H1 (cell line): ENCODE measurements around the gene HLA-DPB1. TPM values are rescaled to one million over a fixed set of nuclear protein-coding genes. Genes with fewer than 3 reads are reported as not detected.

ENCODE experiments used
- CTCF ChIA-PET: fragments of 300-600 bp; sonication (Branson Sonifier 250); formaldehyde crosslinking; loops from one replicate; lab custom pipeline; 2021; ENCODE audit not compliant: partially characterized antibody; lab: Charles Lee
- POLR2A ChIA-PET: fragments of 300-600 bp; sonication (Branson Sonifier 250); formaldehyde crosslinking; loops from one replicate; lab custom pipeline; 2021; ENCODE audit warnings: inconsistent platforms; ENCODE audit not compliant: partially characterized antibody; lab: Charles Lee
- DNase-seq, 2 experiments: peaks; one replicate each; pipeline versions ENCODE4 v3.0.0 to v3.0.0-alpha.2; 2010 to 2022; ENCODE audit warnings: low spot score in 2 of 2, low read depth in 1 of 2, mixed read lengths in 1 of 2
- FAIRE-seq: peaks from 2 replicates; lab custom pipeline; 2011; peaks lifted over from hg19 to GRCh38; lab: Jason Lieb, UNC
- H2AFZ ChIP-seq: 2 replicates; pipeline ENCODE4 v1.8.1; 2012; ENCODE audit warnings: low read length, inconsistent platforms
- H2AK5ac ChIP-seq: 2 replicates; pipeline ENCODE4 v1.6.1; 2013; ENCODE audit warnings: low read depth, low read length
- H2BK120ac ChIP-seq: replicated peaks from 2 replicates; pipeline ENCODE3; 2013; ENCODE audit warnings: low read depth, low read length, inconsistent platforms
- H2BK12ac ChIP-seq: 2 replicates; pipeline ENCODE4 v1.6.1; 2013; ENCODE audit warnings: low read depth, low read length
- H2BK15ac ChIP-seq: 2 replicates; pipeline ENCODE4 v1.6.1; 2013; ENCODE audit warnings: low read length
- H2BK20ac ChIP-seq: 2 replicates; pipeline ENCODE4 v1.6.1; 2013; ENCODE audit warnings: low read length
- H2BK5ac ChIP-seq: 2 replicates; pipeline ENCODE4 v1.6.1; 2013; ENCODE audit warnings: low read depth, low read length
- H3K14ac ChIP-seq: 2 replicates; pipeline ENCODE4 v1.6.1; 2013; ENCODE audit warnings: inconsistent platforms; ENCODE audit not compliant: insufficient read length
- H3K18ac ChIP-seq: 2 replicates; pipeline ENCODE4 v1.6.1; 2013; ENCODE audit warnings: low read length; ENCODE audit errors: extremely low read depth
- H3K23ac ChIP-seq: 2 replicates; pipeline ENCODE4 v1.6.1; 2013; ENCODE audit warnings: inconsistent platforms; ENCODE audit not compliant: insufficient read length
- H3K23me2 ChIP-seq: 2 replicates; pipeline ENCODE4 v1.6.1; 2013; ENCODE audit warnings: low read depth, low read length
- H3K27ac ChIP-seq: 2 replicates; pipeline ENCODE4 v1.6.1; 2011; ENCODE audit warnings: low read depth, low read length, inconsistent platforms
- H3K27me3 ChIP-seq, 4 experiments: replicated peaks in 1 of 4; 1 replicate in 1 of 4; 2 replicates in 3 of 4; pipeline versions ENCODE4 v1.6.1 to v1.8.1; 2011 to 2013; ENCODE audit warnings: low read length in 3 of 4, mild to moderate bottlenecking in 3 of 4, inconsistent platforms in 2 of 4, mixed read lengths in 2 of 4, moderate library complexity in 1 of 4; ENCODE audit not compliant: control insufficient read depth in 3 of 4, insufficient read depth in 3 of 4; ENCODE audit errors: extremely low read depth in 1 of 4
- H3K36me3 ChIP-seq, 4 experiments: 2 replicates each; pipeline versions ENCODE4 v1.6.1 to v1.8.1; 2011 to 2013; ENCODE audit warnings: mild to moderate bottlenecking in 4 of 4, low read length in 3 of 4, moderate library complexity in 2 of 4, control low read depth in 1 of 4, inconsistent platforms in 1 of 4; ENCODE audit not compliant: insufficient read depth in 4 of 4, control insufficient read depth in 2 of 4
- H3K4ac ChIP-seq: replicated peaks from 2 replicates; pipeline ENCODE3; 2013; ENCODE audit warnings: low read length, low read depth, mixed read lengths, inconsistent platforms; ENCODE audit not compliant: insufficient read length
- H3K4me1 ChIP-seq, 4 experiments: replicated peaks in 1 of 4; 1 replicate in 1 of 4; 2 replicates in 3 of 4; pipeline versions ENCODE4 v1.6.1 to v1.8.1; 2011 to 2013; ENCODE audit warnings: low read length in 3 of 4, inconsistent platforms in 2 of 4, mixed read lengths in 1 of 4; ENCODE audit not compliant: insufficient read depth in 4 of 4, control insufficient read depth in 3 of 4
- H3K4me2 ChIP-seq, 2 experiments: 2 replicates each; pipeline versions ENCODE4 v1.6.1 to v1.8.1; 2011 to 2013; ENCODE audit warnings: low read depth in 2 of 2, low read length in 2 of 2, control low read depth in 1 of 2, inconsistent platforms in 1 of 2, mild to moderate bottlenecking in 1 of 2; ENCODE audit not compliant: insufficient read depth in 1 of 2
- H3K4me3 ChIP-seq, 4 experiments: fragments of 200-600, 300-600 bp in 1 of 4; sonication (generic), shearing (Covaris generic), sonication (Bioruptor Twin) in 1 of 4; 2 replicates each; pipeline versions ENCODE4 v1.5.1 to v1.8.1; 2011 to 2016; ENCODE audit warnings: low read length in 4 of 4, low read depth in 3 of 4, control low read depth in 2 of 4, inconsistent platforms in 2 of 4, mild to moderate bottlenecking in 2 of 4, mixed read lengths in 1 of 4, moderate library complexity in 1 of 4; ENCODE audit not compliant: insufficient read depth in 2 of 4; ENCODE audit errors: extremely low read depth in 1 of 4
- H3K56ac ChIP-seq: replicated peaks from 2 replicates; pipeline ENCODE3; 2013; ENCODE audit warnings: low read depth, mild to moderate bottlenecking, mixed read lengths, low read length, inconsistent platforms; ENCODE audit not compliant: insufficient read length
- H3K79me1 ChIP-seq: 2 replicates; pipeline ENCODE4 v1.6.1; 2013; ENCODE audit warnings: low read depth, low read length, control low read depth
- H3K79me2 ChIP-seq, 2 experiments: 2 replicates each; pipeline versions ENCODE4 v1.6.1 to v1.8.1; 2012 to 2013; ENCODE audit warnings: low read length in 2 of 2, mild to moderate bottlenecking in 2 of 2, inconsistent platforms in 1 of 2; ENCODE audit not compliant: insufficient read depth in 2 of 2, control insufficient read depth in 1 of 2
- H3K9ac ChIP-seq, 4 experiments: replicated peaks in 1 of 4; 1 replicate in 1 of 4; 2 replicates in 3 of 4; pipeline versions ENCODE4 v1.6.1 to v1.8.1; 2011 to 2013; ENCODE audit warnings: low read depth in 3 of 4, low read length in 3 of 4, control low read depth in 2 of 4, mild to moderate bottlenecking in 2 of 4, moderate library complexity in 2 of 4, inconsistent platforms in 1 of 4; ENCODE audit errors: extremely low read depth in 1 of 4
- H3K9me3 ChIP-seq, 2 experiments: 2 replicates each; pipeline versions ENCODE4 v1.6.1 to v1.8.1; 2012 to 2013; ENCODE audit warnings: mild to moderate bottlenecking in 2 of 2, moderate library complexity in 2 of 2, control low read depth in 1 of 2, inconsistent platforms in 1 of 2, low read depth in 1 of 2, low read length in 1 of 2, mixed read lengths in 1 of 2; ENCODE audit not compliant: insufficient read depth in 2 of 2
- H4K20me1 ChIP-seq, 2 experiments: replicated peaks in 1 of 2; 2 replicates each; pipeline versions ENCODE3 to v1.8.1; 2011 to 2013; ENCODE audit warnings: inconsistent platforms in 2 of 2, low read length in 2 of 2, mild to moderate bottlenecking in 1 of 2; ENCODE audit not compliant: insufficient read depth in 2 of 2, control insufficient read depth in 1 of 2
- H4K5ac ChIP-seq: 2 replicates; pipeline ENCODE4 v1.6.1; 2013; ENCODE audit warnings: low read length, low read depth, mixed read lengths, inconsistent platforms; ENCODE audit not compliant: insufficient read length
- H4K8ac ChIP-seq: 2 replicates; pipeline ENCODE4 v1.8.0; 2013; ENCODE audit warnings: mild to moderate bottlenecking, moderate library complexity, low read length, inconsistent platforms; ENCODE audit not compliant: insufficient read depth; ENCODE audit errors: extremely low read depth
- H4K91ac ChIP-seq: replicated peaks from 2 replicates; pipeline ENCODE3; 2013; ENCODE audit warnings: low read length, mixed read lengths, inconsistent platforms; ENCODE audit not compliant: insufficient read length
- ATF3 ChIP-seq: IDR thresholded peaks from 2 replicates; pipeline ENCODE4 v1.6.1; 2011; ENCODE audit warnings: low read depth, mild to moderate bottlenecking, low read length; ENCODE audit not compliant: insufficient read depth
- KDM1A ChIP-seq: fragments of 200-600, 300-600 bp; sonication (generic); IDR thresholded peaks from 2 replicates; pipeline ENCODE4 v1.7.1; 2016; ENCODE audit warnings: mild to moderate bottlenecking, low read length, borderline replicate concordance
- RAD21 ChIP-seq, 2 experiments: IDR thresholded peaks in 1 of 2; conservative IDR thresholded peaks in 1 of 2; 2 replicates each; pipeline ENCODE4 v1.6.1; 2011; ENCODE audit warnings: low read depth in 2 of 2, low read length in 2 of 2, improper control_type of control experiment in 1 of 2, inconsistent platforms in 1 of 2, mild to moderate bottlenecking in 1 of 2, moderate library complexity in 1 of 2
- RBBP5 ChIP-seq: IDR thresholded peaks from 2 replicates; pipeline ENCODE4 v1.7.1; 2012; ENCODE audit warnings: low read depth, mild to moderate bottlenecking, inconsistent platforms, low read length, moderate library complexity, borderline replicate concordance
- RFX5 ChIP-seq: IDR thresholded peaks from 2 replicates; pipeline ENCODE4 v1.6.1; 2011; ENCODE audit warnings: low read depth, low read length, improper control_type of control experiment, borderline replicate concordance
- WGBS, 2 experiments: shearing (Covaris generic) in 1 of 2; methylation state at CpG; one replicate each; pipeline versions ENCODE4 v1.1.6 to v1.1.7; 2013 to 2015; ENCODE audit warnings: low lambda C conversion rate in 2 of 2, mixed read lengths in 2 of 2, inconsistent platforms in 1 of 2, low coverage in 1 of 2, missing lambda C conversion rate in 1 of 2; ENCODE audit not compliant: insufficient replicate concordance in 2 of 2, insufficient coverage in 1 of 2, insufficient read length in 1 of 2; ENCODE audit errors: extremely low coverage in 1 of 2, missing lambda C conversion rate in 1 of 2; 5-methylcytosine and 5-hydroxymethylcytosine counted together
- polyA plus RNA-seq, 7 experiments: library from polyadenylated mRNA; depleted of rRNA in 3 of 7; stranded (reverse) in 5 of 7; unstranded in 2 of 7; fragments of >200 nt in 5 of 7; fragments of 200-250 nt in 2 of 7; gene quantifications; 1 replicate in 5 of 7; 2 replicates in 1 of 7; 4 replicates in 1 of 7; pipeline versions ENCODE4 v1.2.1 to v1.2.3, GENCODE V29; 2011 to 2013; ENCODE audit warnings: missing spikeins in 2 of 7, mixed read lengths in 2 of 7
- total RNA-seq: library from RNA; stranded (reverse); fragmentation: NEBNext Ultra II Directional; extraction: Animal tissue kit (Norgen Biotek cat#: 25700); gene quantifications from 2 replicates; pipeline ENCODE4 v1.2.1, GENCODE V29; 2021

The HLA-DPB1 gene
- total and polyA plus RNA-seq, 2 of the 8 experiments (the other 6 are each of a cell fraction or from before 2014, with no cell fraction given) = 32.3 to 58.8 TPM

GRCh38 chr6:33057222-33058150, 18.3 kb upstream of the HLA-DPB1 start:
- FAIRE-seq (no peak), DNase-seq (no peak)
- WGBS, 2 experiments = 82% methylated on average over 6 of the region's 6 CpGs; no CpG with 5 or more reads in 1 of the 2 experiments
- Histone ChIP-seq H2BK12ac (no peak overlapping the region), H3K4me2 (no peak overlapping the region), H4K5ac (no peak overlapping the region), H4K20me1 (no peaks in the 10 kb centered on the region), H3K23ac (no peak overlapping the region), H3K18ac (no peak overlapping the region), H3K27me3 (no peaks in the 10 kb centered on the region), H3K56ac (no peak overlapping the region), H2AK5ac (no peak overlapping the region), H3K36me3 (no peaks in the 10 kb centered on the region), H3K14ac (no peak overlapping the region), H2AFZ (no peak overlapping the region), H2BK15ac (no peak overlapping the region), H3K4me1 (0 out of 7 replicates have a peak, but pooled peaks cover 0 to 2% (median 0%) of the 10 kb centered on the region in 4 experiments), H3K4me3 (no peak overlapping the region), H3K9ac (no peak overlapping the region), H2BK5ac (no peak overlapping the region), H3K9me3 (peaks cover 8 to 10% of the 10 kb centered on the region in 2 experiments), H3K4ac (no peak overlapping the region), H3K27ac (no peak overlapping the region), H3K23me2 (no peaks in the 10 kb centered on the region), H2BK20ac (no peak overlapping the region), H4K91ac (no peak overlapping the region), H4K8ac (no peak overlapping the region), H3K79me2 (no peaks in the 10 kb centered on the region), H3K79me1 (no peaks in the 10 kb centered on the region), H2BK120ac (no peak overlapping the region)
- ChIA-PET POLR2A (interaction anchor here (0.8 kb wide), 1 partner anchor 25 kb away, joined by 3 read pairs; no protein-coding TSS in a partner anchor), CTCF (interaction anchor here (0.8 kb wide), 1 partner anchor 69 kb away, joined by 3 read pairs; no protein-coding TSS in a partner anchor)
- no peak for TF ChIP-seq RAD21 (IDR thresholded peaks at IDR 0.05 in 1 of 2, conservative IDR thresholded peaks at IDR 0.05 in 1 of 2; ENCODE audit: low read depth in 2 of 2, low read length in 2 of 2)
- peak; percentile 32; the same call in 1 of the 2 replicates for TF ChIP-seq RFX5
- TF ChIP-seq KDM1A = no peak
- TF ChIP-seq ATF3 = no peak
- TF ChIP-seq RBBP5 = no peak
